ENCODE results near the gene NAA10.

NAA10 gene

DNA sequence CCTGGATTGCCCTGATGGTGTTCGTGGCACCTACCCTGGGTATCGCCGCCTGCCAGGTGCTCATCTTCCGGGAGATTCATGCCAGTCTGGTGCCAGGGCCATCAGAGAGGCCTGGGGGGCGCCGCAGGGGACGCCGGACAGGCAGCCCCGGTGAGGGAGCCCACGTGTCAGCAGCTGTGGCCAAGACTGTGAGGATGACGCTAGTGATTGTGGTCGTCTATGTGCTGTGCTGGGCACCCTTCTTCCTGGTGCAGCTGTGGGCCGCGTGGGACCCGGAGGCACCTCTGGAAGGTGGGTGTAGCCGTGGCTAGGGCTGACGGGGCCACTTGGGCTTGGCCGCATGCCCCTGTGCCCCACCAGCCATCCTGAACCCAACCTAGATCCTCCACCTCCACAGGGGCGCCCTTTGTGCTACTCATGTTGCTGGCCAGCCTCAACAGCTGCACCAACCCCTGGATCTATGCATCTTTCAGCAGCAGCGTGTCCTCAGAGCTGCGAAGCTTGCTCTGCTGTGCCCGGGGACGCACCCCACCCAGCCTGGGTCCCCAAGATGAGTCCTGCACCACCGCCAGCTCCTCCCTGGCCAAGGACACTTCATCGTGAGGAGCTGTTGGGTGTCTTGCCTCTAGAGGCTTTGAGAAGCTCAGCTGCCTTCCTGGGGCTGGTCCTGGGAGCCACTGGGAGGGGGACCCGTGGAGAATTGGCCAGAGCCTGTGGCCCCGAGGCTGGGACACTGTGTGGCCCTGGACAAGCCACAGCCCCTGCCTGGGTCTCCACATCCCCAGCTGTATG is 28.5 kb downstream of the NAA10 start:
- H3K27me3 ChIP-seq (ENCODE audit: insufficient read depth, low read length, poor library complexity): no peaks in the 10 kb centered on the region
- H2BK120ac ChIP-seq (ENCODE audit: low read depth, low read length): no peak overlapping the region
- no peak overlapping the region for H2AK5ac ChIP-seq (ENCODE audit: low read length)
- no peak overlapping the region for H4K8ac ChIP-seq (ENCODE audit: low read depth, low read length)
- H2BK15ac ChIP-seq (replicated peaks; ENCODE audit: low read depth): no peak overlapping the region
- H3K4me3 ChIP-seq (ENCODE audit: low read length): no peak overlapping the region
- no peaks in the 10 kb centered on the region for H3K79me1 ChIP-seq (ENCODE audit: low read length)
- H3K18ac ChIP-seq (ENCODE audit: low read length): no peak overlapping the region
- no peak overlapping the region for H3K27ac ChIP-seq (ENCODE audit: low read depth, low read length)
- no peak overlapping the region for H2BK5ac ChIP-seq (ENCODE audit: low read length)
- H4K5ac ChIP-seq (ENCODE audit: low read length): no peak overlapping the region
- H3K4ac ChIP-seq (ENCODE audit: low read depth, low read length): no peak overlapping the region
- DNase-seq: no peak
- H3K79me2 ChIP-seq (ENCODE audit: control insufficient read depth, insufficient read depth, low read length): no peaks in the 10 kb centered on the region
- H3K4me2 ChIP-seq (ENCODE audit: low read length): no peak overlapping the region
- no CpG with 5 or more reads among the region's 27 CpGs for WGBS (ENCODE audit: extremely low coverage, insufficient coverage, low lambda C conversion rate)
- no peaks in the 10 kb centered on the region for H3K36me3 ChIP-seq (ENCODE audit: control insufficient read depth, insufficient read depth, low read length)
- H3K56ac ChIP-seq (ENCODE audit: low read length): no peak overlapping the region
- H3K4me1 ChIP-seq (ENCODE audit: control insufficient read depth, low read depth, low read length): no peaks in the 10 kb centered on the region
- H3K9ac ChIP-seq (ENCODE audit: low read length): no peak overlapping the region
- no peak overlapping the region for H3K23ac ChIP-seq (ENCODE audit: low read length)

DNA sequence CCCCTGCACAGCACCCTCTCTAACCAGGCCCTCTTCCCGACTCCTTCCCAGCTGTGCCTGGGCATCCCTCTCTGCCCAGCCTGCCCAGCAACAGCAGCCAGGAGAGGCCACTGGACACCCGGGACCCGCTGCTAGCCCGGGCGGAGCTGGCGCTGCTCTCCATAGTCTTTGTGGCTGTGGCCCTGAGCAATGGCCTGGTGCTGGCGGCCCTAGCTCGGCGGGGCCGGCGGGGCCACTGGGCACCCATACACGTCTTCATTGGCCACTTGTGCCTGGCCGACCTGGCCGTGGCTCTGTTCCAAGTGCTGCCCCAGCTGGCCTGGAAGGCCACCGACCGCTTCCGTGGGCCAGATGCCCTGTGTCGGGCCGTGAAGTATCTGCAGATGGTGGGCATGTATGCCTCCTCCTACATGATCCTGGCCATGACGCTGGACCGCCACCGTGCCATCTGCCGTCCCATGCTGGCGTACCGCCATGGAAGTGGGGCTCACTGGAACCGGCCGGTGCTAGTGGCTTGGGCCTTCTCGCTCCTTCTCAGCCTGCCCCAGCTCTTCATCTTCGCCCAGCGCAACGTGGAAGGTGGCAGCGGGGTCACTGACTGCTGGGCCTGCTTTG is 29.2 kb downstream of the NAA10 start:
- Histone ChIP-seq H3K56ac (ENCODE audit: low read length) (no peak overlapping the region), H3K4me2 (ENCODE audit: low read length) (no peak overlapping the region), H3K4ac (ENCODE audit: low read depth, low read length) (no peak overlapping the region), H2BK15ac (replicated peaks; ENCODE audit: low read depth) (no peak overlapping the region), H2AK5ac (ENCODE audit: low read length) (no peak overlapping the region), H3K9ac (ENCODE audit: low read length) (no peak overlapping the region), H3K4me3 (ENCODE audit: low read length) (no peak overlapping the region), H2BK5ac (ENCODE audit: low read length) (no peak overlapping the region), H4K5ac (ENCODE audit: low read length) (no peak overlapping the region), H4K8ac (ENCODE audit: low read depth, low read length) (no peak overlapping the region), H3K4me1 (ENCODE audit: control insufficient read depth, low read depth, low read length) (no peaks in the 10 kb centered on the region), H2BK120ac (ENCODE audit: low read depth, low read length) (no peak overlapping the region), H3K36me3 (ENCODE audit: control insufficient read depth, insufficient read depth, low read length) (no peaks in the 10 kb centered on the region), H3K27me3 (ENCODE audit: insufficient read depth, low read length, poor library complexity) (no peaks in the 10 kb centered on the region), H3K79me2 (ENCODE audit: control insufficient read depth, insufficient read depth, low read length) (no peaks in the 10 kb centered on the region), H3K27ac (ENCODE audit: low read depth, low read length) (no peak overlapping the region), H3K79me1 (ENCODE audit: low read length) (no peaks in the 10 kb centered on the region), H3K23ac (ENCODE audit: low read length) (no peak overlapping the region), H3K18ac (ENCODE audit: low read length) (no peak overlapping the region)
- no CpG with 5 or more reads among the region's 32 CpGs for WGBS (ENCODE audit: extremely low coverage, insufficient coverage, low lambda C conversion rate)
- no peak for DNase-seq

DNA sequence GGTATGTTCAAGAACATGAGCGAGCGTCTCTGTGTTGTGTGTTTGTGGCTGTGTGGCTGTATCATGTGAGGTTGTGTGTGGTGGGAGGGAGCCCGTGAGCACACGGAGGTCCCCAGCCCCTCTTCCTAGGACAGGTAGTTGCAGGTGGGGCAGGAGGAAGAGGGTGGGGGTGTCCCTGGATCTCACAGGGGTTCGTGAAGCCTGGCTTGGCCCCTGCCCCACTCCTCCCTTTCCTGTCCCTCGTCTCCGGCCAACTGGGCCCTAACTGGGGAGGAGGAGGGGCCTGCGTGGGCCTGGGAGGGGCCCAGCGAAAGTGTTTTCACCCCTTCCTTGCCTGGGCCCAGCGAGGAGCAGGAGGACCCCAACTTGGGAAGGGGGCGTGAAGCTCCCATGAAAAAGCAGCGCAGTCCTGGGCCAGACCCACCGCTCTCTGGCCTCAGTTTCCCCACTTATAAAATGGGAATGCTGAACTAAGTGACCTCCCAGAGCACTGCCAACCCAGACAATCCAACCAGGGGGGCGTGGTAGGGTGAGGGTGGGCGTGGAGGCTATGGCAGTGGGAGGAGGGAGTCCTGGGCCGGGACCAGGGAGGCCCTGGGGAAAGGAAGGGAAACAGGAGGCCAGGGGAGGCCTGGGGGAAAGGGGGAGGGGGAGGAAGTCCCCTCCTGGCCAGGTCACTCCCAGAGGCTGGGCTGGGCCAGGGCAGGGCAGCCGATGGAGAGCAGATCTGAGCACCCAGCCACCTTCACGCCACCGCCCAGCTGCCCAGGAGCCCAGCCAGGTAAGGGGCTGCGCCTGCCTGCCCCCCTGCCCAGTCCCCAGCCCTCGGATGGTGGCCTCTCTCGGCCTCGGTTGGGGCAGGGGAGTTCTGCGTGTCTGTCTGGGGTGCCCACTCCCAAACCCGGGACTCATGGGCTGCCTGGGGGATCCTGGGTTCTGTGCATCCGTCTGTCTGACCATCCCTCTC is 30.6 kb downstream of the NAA10 start, which contains the start of gene AVPR2:
Gene AVPR2, plus strand, starts transcription at position 683 of the 967 bp plus-strand sequence. CDS start 473 bp downstream, outside the sequence.
- no peak within 1 kb of the TSS for H2BK15ac ChIP-seq (replicated peaks; ENCODE audit: low read depth)
- no peak within 1 kb of the TSS for H3K4me3 ChIP-seq (ENCODE audit: low read length)
- H3K27me3 ChIP-seq (ENCODE audit: insufficient read depth, low read length, poor library complexity): no peaks in the 10 kb centered on the region
- DNase-seq: no peak
- H4K8ac ChIP-seq (ENCODE audit: low read depth, low read length): no peak within 1 kb of the TSS
- H3K4me1 ChIP-seq (ENCODE audit: control insufficient read depth, low read depth, low read length): no peaks in the 10 kb centered on the region
- H2AK5ac ChIP-seq (ENCODE audit: low read length): no peak within 1 kb of the TSS
- H4K5ac ChIP-seq (ENCODE audit: low read length): no peak within 1 kb of the TSS
- H3K4me2 ChIP-seq (ENCODE audit: low read length): no peak within 1 kb of the TSS
- H2BK120ac ChIP-seq (ENCODE audit: low read depth, low read length): no peak within 1 kb of the TSS
- H3K9ac ChIP-seq (ENCODE audit: low read length): no peak within 1 kb of the TSS
- no peaks in the 10 kb centered on the region for H3K79me1 ChIP-seq (ENCODE audit: low read length)
- no peak within 1 kb of the TSS for H3K27ac ChIP-seq (ENCODE audit: low read depth, low read length)
- no peak within 1 kb of the TSS for H3K4ac ChIP-seq (ENCODE audit: low read depth, low read length)
- H3K23ac ChIP-seq (ENCODE audit: low read length): no peak within 1 kb of the TSS
- H3K79me2 ChIP-seq (ENCODE audit: control insufficient read depth, insufficient read depth, low read length): no peaks in the 10 kb centered on the region
- no CpG with 5 or more reads among the region's 26 CpGs for WGBS (ENCODE audit: extremely low coverage, insufficient coverage, low lambda C conversion rate)
- no peak within 1 kb of the TSS for H3K18ac ChIP-seq (ENCODE audit: low read length)
- H3K56ac ChIP-seq (ENCODE audit: low read length): peak within 1 kb of the TSS; percentile 67
- H3K36me3 ChIP-seq (ENCODE audit: control insufficient read depth, insufficient read depth, low read length): no peaks in the 10 kb centered on the region
- H2BK5ac ChIP-seq (ENCODE audit: low read length): no peak within 1 kb of the TSS

DNA sequence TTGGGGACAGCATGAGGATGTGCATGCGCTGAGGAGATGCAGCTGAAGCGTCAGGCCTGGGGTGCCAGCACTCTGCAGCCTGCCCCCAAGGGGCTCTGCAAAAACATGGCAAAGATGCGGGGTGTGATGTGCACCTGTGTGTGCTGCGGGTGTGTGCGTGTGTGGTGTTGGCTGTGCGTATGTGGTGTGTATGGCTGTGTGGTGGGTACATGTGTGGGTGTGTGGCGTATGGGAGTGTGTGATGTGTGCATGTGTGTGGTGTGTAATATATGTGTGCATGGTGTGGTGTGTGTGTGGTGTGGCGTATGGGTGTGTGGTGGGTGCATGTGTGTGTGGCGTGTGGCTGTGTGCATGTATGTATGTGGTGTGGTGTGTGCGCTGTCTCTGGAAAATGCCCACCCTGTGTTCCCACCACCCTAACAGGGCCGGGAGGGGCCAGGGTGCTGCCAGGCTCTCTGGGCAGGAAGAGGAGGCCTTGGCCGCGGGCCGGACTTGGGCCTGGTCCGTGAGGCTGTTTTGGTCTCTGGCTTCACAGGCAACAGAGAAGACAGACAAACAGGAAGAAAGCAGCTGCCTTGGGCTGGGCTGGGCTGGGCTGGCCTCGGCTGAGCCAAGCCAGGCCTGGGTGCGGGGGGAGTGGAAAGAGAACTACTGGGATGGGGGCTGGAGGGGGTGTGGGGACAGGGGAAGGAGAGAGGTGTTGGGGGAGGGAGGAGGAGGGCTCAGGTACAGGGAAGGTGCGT is 31.4 kb downstream of the NAA10 start:
- no CpG with 5 or more reads among the region's 18 CpGs for WGBS (ENCODE audit: extremely low coverage, insufficient coverage, low lambda C conversion rate)
- H3K36me3 ChIP-seq (ENCODE audit: control insufficient read depth, insufficient read depth, low read length): no peaks in the 10 kb centered on the region
- no peak for DNase-seq

DNA sequence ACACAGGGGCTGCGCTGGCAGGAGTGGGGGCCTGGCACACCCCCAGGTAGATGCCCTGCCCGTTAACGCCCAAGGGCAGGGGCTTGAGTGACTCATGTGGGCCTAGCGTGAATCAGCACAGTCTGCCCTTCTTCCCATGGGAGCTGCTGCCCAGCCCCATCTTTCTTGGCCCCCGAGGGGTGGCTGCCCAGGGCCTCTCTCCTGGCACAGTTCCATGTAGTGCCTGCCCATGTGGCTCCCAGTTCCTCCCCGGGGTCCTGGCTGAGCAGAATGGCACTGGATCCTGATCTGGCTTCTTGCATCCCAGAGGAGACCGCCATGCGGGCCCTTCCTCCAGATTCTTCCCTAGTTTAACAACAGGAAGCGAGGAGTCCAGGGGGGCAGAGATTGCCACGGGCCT is 32.5 kb downstream of the NAA10 start:
- Histone ChIP-seq H4K8ac (ENCODE audit: low read depth, low read length) (no peak overlapping the region), H3K4me3 (ENCODE audit: low read length) (no peak overlapping the region), H3K4me1 (ENCODE audit: control insufficient read depth, low read depth, low read length) (no peaks in the 10 kb centered on the region), H3K23ac (ENCODE audit: low read length) (no peak overlapping the region), H3K36me3 (ENCODE audit: control insufficient read depth, insufficient read depth, low read length) (no peaks in the 10 kb centered on the region), H2BK15ac (replicated peaks; ENCODE audit: low read depth) (no peak overlapping the region), H3K79me1 (ENCODE audit: low read length) (no peaks in the 10 kb centered on the region), H3K27me3 (ENCODE audit: insufficient read depth, low read length, poor library complexity) (no peaks in the 10 kb centered on the region), H3K27ac (ENCODE audit: low read depth, low read length) (no peak overlapping the region), H3K79me2 (ENCODE audit: control insufficient read depth, insufficient read depth, low read length) (no peaks in the 10 kb centered on the region), H3K18ac (ENCODE audit: low read length) (no peak overlapping the region), H2BK120ac (ENCODE audit: low read depth, low read length) (no peak overlapping the region), H2AK5ac (ENCODE audit: low read length) (no peak overlapping the region), H3K4me2 (ENCODE audit: low read length) (no peak overlapping the region), H3K56ac (ENCODE audit: low read length) (no peak overlapping the region), H3K4ac (ENCODE audit: low read depth, low read length) (no peak overlapping the region), H4K5ac (ENCODE audit: low read length) (no peak overlapping the region), H3K9ac (ENCODE audit: low read length) (no peak overlapping the region), H2BK5ac (ENCODE audit: low read length) (no peak overlapping the region)
- no CpG with 5 or more reads among the region's 10 CpGs for WGBS (ENCODE audit: extremely low coverage, insufficient coverage, low lambda C conversion rate)
- no peak for DNase-seq

More for the DNA sequence above, 31.4 kb downstream of the NAA10 start:
- Histone ChIP-seq H3K79me2 (ENCODE audit: control insufficient read depth, insufficient read depth, low read length) (no peaks in the 10 kb centered on the region), H3K23ac (ENCODE audit: low read length) (no peak overlapping the region), H3K4me3 (ENCODE audit: low read length) (no peak overlapping the region), H4K8ac (ENCODE audit: low read depth, low read length) (no peak overlapping the region), H2BK5ac (ENCODE audit: low read length) (no peak overlapping the region), H3K4me1 (ENCODE audit: control insufficient read depth, low read depth, low read length) (no peaks in the 10 kb centered on the region), H3K9ac (ENCODE audit: low read length) (no peak overlapping the region), H3K18ac (ENCODE audit: low read length) (no peak overlapping the region), H3K4ac (ENCODE audit: low read depth, low read length) (no peak overlapping the region), H4K5ac (ENCODE audit: low read length) (no peak overlapping the region), H3K56ac (ENCODE audit: low read length) (peak overlapping the region; percentile 67), H2BK120ac (ENCODE audit: low read depth, low read length) (no peak overlapping the region), H3K27ac (ENCODE audit: low read depth, low read length) (no peak overlapping the region), H3K4me2 (ENCODE audit: low read length) (no peak overlapping the region), H3K27me3 (ENCODE audit: insufficient read depth, low read length, poor library complexity) (no peaks in the 10 kb centered on the region), H2BK15ac (replicated peaks; ENCODE audit: low read depth) (no peak overlapping the region), H2AK5ac (ENCODE audit: low read length) (no peak overlapping the region), H3K79me1 (ENCODE audit: low read length) (no peaks in the 10 kb centered on the region)

Measured in mesendoderm (in vitro differentiated cells).